K562 (cell line): ENCODE measurements around the gene ZNF165. TPM values are rescaled to one million over a fixed set of nuclear protein-coding genes. Genes with fewer than 3 reads are reported as not detected.

Experiments
- ATF7 ChIP-seq: fragments of 450-650 bp; IDR thresholded peaks from 2 replicates; pipeline ENCODE4 v1.7.1; 2014; ENCODE audit warnings: mild to moderate bottlenecking, moderate library complexity
- CHCHD3 ChIP-seq: fragments of 250-450 bp; sonication (Bioruptor Pico); IDR thresholded peaks from 2 replicates; pipeline ENCODE4 v2.1.2; 2022; ENCODE audit warnings: mild to moderate bottlenecking
- CTBP1 ChIP-seq: fragments of 450-650 bp; IDR thresholded peaks from 2 replicates; pipeline ENCODE4 v1.6.1; 2016; ENCODE audit warnings: borderline replicate concordance
- EP300 ChIP-seq: IDR thresholded peaks from 2 replicates; pipeline ENCODE4 v1.6.1; 2012; ENCODE audit warnings: low read length, improper control_type of control experiment
- GTF2E2 ChIP-seq: fragments of 200-800 bp; sonication (Bioruptor generic); IDR thresholded peaks from 2 replicates; pipeline ENCODE4 v1.6.1; 2016; ENCODE audit warnings: missing genetic modification characterization, missing compliant biosample characterization
- HLTF ChIP-seq: fragments of 450-650 bp; IDR thresholded peaks from 2 replicates; pipeline ENCODE4 v1.6.1; 2016
- KAT7 ChIP-seq: sonication (generic); formaldehyde crosslinking; IDR thresholded peaks from 2 replicates; pipeline ENCODE4 v1.8.0; 2022; ENCODE audit warnings: missing genetic modification reagents, mild to moderate bottlenecking, borderline replicate concordance
- MBD1 ChIP-seq: fragments of 250-450 bp; sonication (Bioruptor Pico); IDR thresholded peaks from 2 replicates; pipeline ENCODE4 v1.8.0; 2022; ENCODE audit warnings: inconsistent platforms
- PRDM10 ChIP-seq: fragments of 450-650 bp; IDR thresholded peaks from 2 replicates; pipeline ENCODE4 v1.6.1; 2018; ENCODE audit not compliant: partially characterized antibody
- RBM25 ChIP-seq: fragments of 200-400 bp; formaldehyde crosslinking; IDR thresholded peaks from 2 replicates; pipeline ENCODE4 v1.6.1; 2018; ENCODE audit warnings: low read length, low read depth, moderate library complexity; ENCODE audit not compliant: severe bottlenecking
- ZBTB43 ChIP-seq: sonication (generic); formaldehyde crosslinking; IDR thresholded peaks from 2 replicates; pipeline ENCODE4 v1.8.0; 2023; ENCODE audit warnings: mild to moderate bottlenecking, missing genetic modification reagents
- ZNF644 ChIP-seq: fragments of 200-800 bp; sonication (Bioruptor generic); IDR thresholded peaks from 2 replicates; pipeline ENCODE4 v1.6.1; 2016; ENCODE audit warnings: low read depth, missing genetic modification characterization, missing compliant biosample characterization
- polyA plus RNA-seq, 8 experiments: library from polyadenylated mRNA; depleted of rRNA in 4 of 8; stranded (reverse) in 5 of 8; unstranded in 3 of 8; fragments of >200 nt; fragmentation: Nextera tagmentation in 2 of 8; fragmentation: Illumina TruSeq in 1 of 8; extraction: Ambion mirVana in 2 of 8; extraction: Trizol in 1 of 8; gene quantifications; 2 replicates each; pipeline versions ENCODE4 v1.2.1 to v1.2.3, GENCODE V29; 2011 to 2014; ENCODE audit warnings: inconsistent platforms in 1 of 8, missing spikeins in 1 of 8
- total RNA-seq, 7 experiments: library from RNA; depleted of rRNA in 6 of 7; stranded (reverse); fragments of >200 nt in 6 of 7; fragmentation: Illumina TruSeq in 2 of 7; extraction: Trizol in 2 of 7; gene quantifications; 2 replicates each; pipeline versions ENCODE4 v1.2.1 to v1.2.3, GENCODE V29; 2011 to 2021; ENCODE audit warnings: low replicate concordance in 1 of 7
- TF ChIP-seq, protein P1 (sequence below): fragments of 250-450 bp; sonication (Bioruptor Pico); IDR thresholded peaks from 2 replicates; pipeline ENCODE4 v1.5.0; 2021

Gene ZNF165
- total and polyA plus RNA-seq, 9 of the 15 experiments (the other 6 are each of a cell fraction or from before 2014, with no cell fraction given): 0.82 to 3.6 (median 1.2) TPM

- TF ChIP-seq ZBTB43: no peak
- TF ChIP-seq EP300: 0 out of 2 replicates have a peak, but pooled peaks have one; percentile 3
- peak; percentile 91; the same call in 1 of the 2 replicates for TF ChIP-seq CTBP1
- peak; percentile 85 for TF ChIP-seq KAT7
- TF ChIP-seq RBM25: no peak
- no peak for TF ChIP-seq CHCHD3 (CRISPR knock-in tag)
- no peak for TF ChIP-seq MBD1 (CRISPR knock-in tag)
- no peak for TF ChIP-seq ZNF644
- peak; percentile 96 for TF ChIP-seq GTF2E2 (tag)
- TF ChIP-seq, protein P1, sequence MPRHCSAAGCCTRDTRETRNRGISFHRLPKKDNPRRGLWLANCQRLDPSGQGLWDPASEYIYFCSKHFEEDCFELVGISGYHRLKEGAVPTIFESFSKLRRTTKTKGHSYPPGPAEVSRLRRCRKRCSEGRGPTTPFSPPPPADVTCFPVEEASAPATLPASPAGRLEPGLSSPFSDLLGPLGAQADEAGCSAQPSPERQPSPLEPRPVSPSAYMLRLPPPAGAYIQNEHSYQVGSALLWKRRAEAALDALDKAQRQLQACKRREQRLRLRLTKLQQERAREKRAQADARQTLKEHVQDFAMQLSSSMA (CRISPR knock-in tag): no peak
- TF ChIP-seq PRDM10: peak; percentile 42
- no peak; the same call in none of the 2 replicates for TF ChIP-seq HLTF
- TF ChIP-seq ATF7: peak; percentile 70
These were observed 24.2 kb downstream of the ZNF165 start (continued) for GRCh38 chr6:28104392-28105244.
